DOHH2 (cell line): ENCODE data around the gene SRGAP3.

Experiments used
- H3F3A ChIP-seq: fragments of 200-600 bp; sonication (generic), shearing (Covaris generic); 2 replicates; pipeline ENCODE4 v1.6.0; 2016; ENCODE audit warnings: antibody characterized with exemption, mild to moderate bottlenecking; ENCODE audit not compliant: control insufficient read depth, insufficient read depth
- H3K27ac ChIP-seq: fragments of 200-600 bp; sonication (generic); 2 replicates; pipeline ENCODE4 v1.5.1; 2014; ENCODE audit warnings: low read depth, mild to moderate bottlenecking, low read length, moderate library complexity
- H3K27me3 ChIP-seq: fragments of 200-600 bp; sonication (generic); 2 replicates; pipeline ENCODE4 v1.6.1; 2014; ENCODE audit warnings: mild to moderate bottlenecking, low read length, mixed read lengths; ENCODE audit not compliant: control insufficient read depth
- H3K36me3 ChIP-seq: fragments of 200-600 bp; sonication (generic); 2 replicates; pipeline ENCODE4 v1.6.1; 2014; ENCODE audit warnings: mild to moderate bottlenecking, low read length, moderate library complexity, mixed read lengths; ENCODE audit not compliant: control insufficient read depth
- H3K4me1 ChIP-seq: fragments of 200-600 bp; sonication (generic); 2 replicates; pipeline ENCODE4 v1.6.1; 2014; ENCODE audit warnings: mild to moderate bottlenecking, low read length, mixed read lengths; ENCODE audit not compliant: control insufficient read depth
- H3K4me2 ChIP-seq: fragments of 200-600 bp; sonication (generic); 2 replicates; pipeline ENCODE4 v1.6.0; 2014; ENCODE audit warnings: mild to moderate bottlenecking, low read length, moderate library complexity
- H3K4me3 ChIP-seq: fragments of 200-600 bp; sonication (generic); 2 replicates; pipeline ENCODE4 v1.5.1; 2014; ENCODE audit warnings: mild to moderate bottlenecking, low read length, mixed read lengths
- H3K79me2 ChIP-seq: fragments of 200-600 bp; sonication (generic); 2 replicates; pipeline ENCODE4 v1.6.1; 2014; ENCODE audit warnings: mild to moderate bottlenecking, low read length, mixed read lengths; ENCODE audit not compliant: control insufficient read depth
- H3K9me2 ChIP-seq: fragments of 200-600 bp; sonication (generic); replicated peaks from 2 replicates; pipeline ENCODE4 v1.6.1; 2014; ENCODE audit warnings: mild to moderate bottlenecking, low read length, mixed read lengths; ENCODE audit not compliant: control insufficient read depth
- H3K9me3 ChIP-seq: fragments of 200-600 bp; sonication (generic); 2 replicates; pipeline ENCODE4 v1.6.1; 2014; ENCODE audit warnings: antibody characterized with exemption, low read length, mixed read lengths; ENCODE audit not compliant: control insufficient read depth, insufficient read depth
- H4K20me1 ChIP-seq: fragments of 200-600 bp; sonication (generic); 2 replicates; pipeline ENCODE4 v1.6.0; 2014; ENCODE audit warnings: low read depth, mild to moderate bottlenecking, antibody characterized with exemption, low read length, moderate library complexity; ENCODE audit not compliant: control insufficient read depth, insufficient read depth
- CTCF ChIP-seq: fragments of 200-600 bp; sonication (generic); IDR thresholded peaks from one replicate; pipeline ENCODE4 v1.5.1; 2014; ENCODE audit warnings: antibody characterized with exemption, mild to moderate bottlenecking, low read depth, low read length; ENCODE audit not compliant: poor library complexity, severe bottlenecking
- EZH2phosphoT487 ChIP-seq: fragments of 200-600 bp; sonication (generic); IDR thresholded peaks from 2 replicates; pipeline ENCODE4 v1.6.1; 2017; ENCODE audit warnings: borderline replicate concordance, mild to moderate bottlenecking, antibody characterized with exemption, low read length, moderate library complexity, mixed read lengths

Gene SRGAP3

GRCh38 chr3:9110316-9110715, 139.1 kb downstream of the SRGAP3 start:
- Histone ChIP-seq H3K9me2 (no peaks in the 10 kb centered on the region), H3K4me1 (no peaks in the 10 kb centered on the region; the same call in 1 of the 2 replicates), H4K20me1 (no peaks in the 10 kb centered on the region), H3K36me3 (no peaks in the 10 kb centered on the region), H3K4me2 (no peak overlapping the region), H3F3A (no peaks in the 10 kb centered on the region), H3K27me3 (peaks cover 5% of the 10 kb centered on the region; the same call in 1 of the 2 replicates), H3K9me3 (no peaks in the 10 kb centered on the region), H3K79me2 (no peaks in the 10 kb centered on the region), H3K4me3 (no peak overlapping the region), H3K27ac (no peak overlapping the region)
- TF ChIP-seq CTCF (no peak), EZH2phosphoT487 (no peak)

- Histone ChIP-seq H3K36me3 (no peaks in the 10 kb centered on the region), H3F3A (no peaks in the 10 kb centered on the region), H3K4me3 (no peak overlapping the region), H3K9me2 (no peaks in the 10 kb centered on the region), H3K79me2 (no peaks in the 10 kb centered on the region), H3K27me3 (peaks cover 2% of the 10 kb centered on the region; the same call in 1 of the 2 replicates), H3K9me3 (no peaks in the 10 kb centered on the region), H3K27ac (no peak overlapping the region), H4K20me1 (no peaks in the 10 kb centered on the region), H3K4me2 (no peak overlapping the region), H3K4me1 (no peaks in the 10 kb centered on the region; the same call in 1 of the 2 replicates)
- no peak for TF ChIP-seq CTCF
- no peak for TF ChIP-seq EZH2phosphoT487
Measured at GRCh38 chr3:9109568-9109914, 139.9 kb downstream of the SRGAP3 start.

- Histone ChIP-seq H3K36me3 (no peaks in the 10 kb centered on the region), H4K20me1 (no peaks in the 10 kb centered on the region), H3K4me2 (no peak overlapping the region), H3K27ac (no peak overlapping the region), H3K4me3 (no peak overlapping the region), H3K9me3 (no peaks in the 10 kb centered on the region), H3K9me2 (no peaks in the 10 kb centered on the region), H3F3A (no peaks in the 10 kb centered on the region), H3K79me2 (no peaks in the 10 kb centered on the region), H3K4me1 (no peaks in the 10 kb centered on the region; the same call in 1 of the 2 replicates), H3K27me3 (no peaks in the 10 kb centered on the region)
- TF ChIP-seq EZH2phosphoT487: no peak
- TF ChIP-seq CTCF: no peak
Measured at GRCh38 chr3:9108876-9109567, 140.4 kb downstream of the SRGAP3 start.
